ENCODE data around the gene RAP1A.

RAP1A gene

GRCh38 chr1:111743679-111744101, 124.1 kb downstream of the RAP1A start:
- DNase-seq (ENCODE audit: insufficient read length, low spot score): no peak
- TF ChIP-seq POLR2A (IDR thresholded peaks at IDR 0.05; ENCODE audit: low read depth, low read length): no peak
- no peak for FAIRE-seq

GRCh38 chr1:111745675-111746613, 126.4 kb downstream of the RAP1A start:
- FAIRE-seq (no peak), DNase-seq (ENCODE audit: insufficient read length, low spot score) (no peak)
- no peak for TF ChIP-seq POLR2A (IDR thresholded peaks at IDR 0.05; ENCODE audit: low read depth, low read length)

GRCh38 chr1:111746614-111746999, 127.0 kb downstream of the RAP1A start:
- TF ChIP-seq POLR2A (IDR thresholded peaks at IDR 0.05; ENCODE audit: low read depth, low read length): no peak
- DNase-seq (ENCODE audit: insufficient read length, low spot score) (no peak), FAIRE-seq (no peak)

GRCh38 chr1:111747282-111747734, 127.7 kb downstream of the RAP1A start:
- DNase-seq (ENCODE audit: insufficient read length, low spot score) (peak; percentile 63), FAIRE-seq (no peak)
- TF ChIP-seq POLR2A (IDR thresholded peaks at IDR 0.05; ENCODE audit: low read depth, low read length): no peak

- FAIRE-seq (no peak), DNase-seq (ENCODE audit: insufficient read length, low spot score) (no peak)
- no peak for TF ChIP-seq POLR2A (IDR thresholded peaks at IDR 0.05; ENCODE audit: low read depth, low read length)
These were observed 128.4 kb downstream of the RAP1A start for GRCh38 chr1:111747947-111748346.

GRCh38 chr1:111749628-111750027, 130.0 kb downstream of the RAP1A start:
- DNase-seq (ENCODE audit: insufficient read length, low spot score) (no peak), FAIRE-seq (no peak)
- TF ChIP-seq POLR2A (IDR thresholded peaks at IDR 0.05; ENCODE audit: low read depth, low read length): no peak

- no peak for TF ChIP-seq POLR2A (IDR thresholded peaks at IDR 0.05; ENCODE audit: low read depth, low read length)
- no peak for FAIRE-seq
- no peak for DNase-seq (ENCODE audit: insufficient read length, low spot score)
These were observed 131.3 kb downstream of the RAP1A start for GRCh38 chr1:111750856-111751255.

GRCh38 chr1:111751906-111752575, 132.5 kb downstream of the RAP1A start:
- DNase-seq (ENCODE audit: insufficient read length, low spot score): no peak
- FAIRE-seq: no peak
- TF ChIP-seq POLR2A (IDR thresholded peaks at IDR 0.05; ENCODE audit: low read depth, low read length): no peak

GRCh38 chr1:111754984-111755330, 135.4 kb downstream of the RAP1A start:
- no peak for TF ChIP-seq POLR2A (IDR thresholded peaks at IDR 0.05; ENCODE audit: low read depth, low read length)
- DNase-seq (ENCODE audit: insufficient read length, low spot score): peak; percentile 64
- no peak for FAIRE-seq

GRCh38 chr1:111755331-111756123, 135.9 kb downstream of the RAP1A start, which contains the start of gene DDX20:
Gene DDX20, plus strand, starts transcription at chr1:111755901. Its CDS starts 24 bp downstream, at chr1:111755925.
- TF ChIP-seq POLR2A (IDR thresholded peaks at IDR 0.05; ENCODE audit: low read depth, low read length): peak; percentile 78
- FAIRE-seq: peak; percentile 20
- peak; percentile 85 for DNase-seq (ENCODE audit: insufficient read length, low spot score)

- TF ChIP-seq POLR2A (IDR thresholded peaks at IDR 0.05; ENCODE audit: low read depth, low read length): no peak
- DNase-seq (ENCODE audit: insufficient read length, low spot score) (no peak), FAIRE-seq (no peak)
These were observed 136.5 kb downstream of the RAP1A start for GRCh38 chr1:111756124-111756513.

- FAIRE-seq (no peak), DNase-seq (ENCODE audit: insufficient read length, low spot score) (no peak)
- TF ChIP-seq POLR2A (IDR thresholded peaks at IDR 0.05; ENCODE audit: low read depth, low read length): no peak
These were observed 138.8 kb downstream of the RAP1A start for GRCh38 chr1:111758373-111758772.

- no peak for TF ChIP-seq POLR2A (IDR thresholded peaks at IDR 0.05; ENCODE audit: low read depth, low read length)
- FAIRE-seq: peak; percentile 6
- no peak for DNase-seq (ENCODE audit: insufficient read length, low spot score)
These were observed 142.1 kb downstream of the RAP1A start for GRCh38 chr1:111761717-111762116.

GRCh38 chr1:111762332-111762731, 142.7 kb downstream of the RAP1A start:
- FAIRE-seq: peak; percentile 77
- no peak for TF ChIP-seq POLR2A (IDR thresholded peaks at IDR 0.05; ENCODE audit: low read depth, low read length)
- DNase-seq (ENCODE audit: insufficient read length, low spot score): no peak
